ENCODE results near the gene RAB11FIP3. TPM values are rescaled to one million over a fixed set of nuclear protein-coding genes. Genes with fewer than 3 reads are reported as not detected.
"Not testable (repeated sequence)": the region's sequence is repeated elsewhere in the genome, so short reads cannot be mapped to it uniquely, and the experiment has no call there.

Gene RAB11FIP3
- total RNA-seq, 2 experiments from 2014 or later: 25.9 to 32.1 TPM

DNA sequence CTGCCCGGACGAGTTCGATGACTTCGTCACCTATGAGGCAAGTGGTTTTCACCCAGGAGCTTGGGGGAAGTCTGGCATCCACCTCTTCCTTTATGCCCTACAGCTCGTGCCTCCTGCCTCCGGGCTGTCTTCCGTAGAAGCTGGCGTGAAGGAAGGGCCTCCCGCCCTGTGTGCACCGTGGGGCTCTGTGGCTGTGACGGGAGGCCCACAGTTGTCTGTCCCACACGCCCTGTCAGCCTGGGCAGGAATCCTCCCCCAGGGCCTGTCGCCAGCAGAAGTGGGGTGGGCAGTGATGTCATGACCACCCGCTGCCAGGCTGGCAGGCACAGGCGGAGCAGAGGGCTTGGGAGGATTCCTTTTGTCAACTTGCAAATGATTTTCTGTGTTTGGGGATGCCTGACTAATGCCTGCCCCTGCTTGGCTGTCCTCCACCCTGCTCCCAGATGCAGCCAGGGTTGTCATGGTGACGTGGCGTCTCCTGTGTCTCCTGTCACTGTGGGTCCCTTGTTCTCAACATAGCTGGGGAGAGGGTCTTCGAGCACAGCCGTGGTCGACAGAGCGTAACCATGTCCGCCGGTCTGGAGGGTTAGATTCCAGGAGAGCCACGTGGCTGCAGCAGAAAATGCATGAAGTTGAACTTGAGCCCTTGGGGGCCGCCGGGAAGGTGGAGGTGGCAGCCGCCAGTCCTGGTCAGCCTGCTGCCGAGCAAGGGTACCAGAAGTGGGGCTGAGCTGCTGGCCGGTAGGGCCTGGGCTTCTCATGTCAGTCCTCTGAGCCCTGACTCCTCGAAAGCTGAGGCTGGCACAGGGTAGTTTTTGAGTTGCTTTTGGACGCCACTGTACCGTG lies 46.1 kb downstream of the RAB11FIP3 start:
- no peak for DNase-seq

DNA sequence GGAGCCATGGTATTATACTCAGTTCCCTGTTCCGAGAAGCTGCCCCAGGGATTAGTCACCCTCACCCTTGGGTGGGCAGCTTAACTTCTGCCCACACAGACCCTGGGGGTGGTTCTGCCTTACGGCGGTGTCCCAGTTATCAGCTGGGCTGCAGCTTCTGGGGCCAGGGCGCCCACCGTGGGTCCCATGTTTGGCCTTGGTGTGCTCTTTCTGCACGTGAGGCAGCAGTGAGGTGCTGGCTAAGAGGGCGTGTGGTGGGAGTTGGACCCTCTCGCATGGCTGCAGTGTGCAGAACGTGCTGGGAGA lies 46.7 kb downstream of the RAB11FIP3 start:
- H3K9me3 Mint-ChIP-seq (ENCODE audit: low read depth): no peaks in the 10 kb centered on the region
- no peak overlapping the region for H3K4me3 Mint-ChIP-seq
- CTCF ChIA-PET: no interaction called here
- DNase-seq (no peak), ATAC-seq (no peak)
- no peak overlapping the region for H3K27ac Mint-ChIP-seq
- no peaks in the 10 kb centered on the region for H3K36me3 Mint-ChIP-seq
- H3K4me1 Mint-ChIP-seq: no peaks in the 10 kb centered on the region
- no peaks in the 10 kb centered on the region for H3K27me3 Mint-ChIP-seq

More for the DNA sequence above, 46.1 kb downstream of the RAB11FIP3 start:
- no peak for ATAC-seq
- CTCF ChIA-PET: no interaction called here
- Mint-ChIP-seq H3K27ac (no peak overlapping the region), H3K4me1 (no peaks in the 10 kb centered on the region), H3K4me3 (no peak overlapping the region), H3K27me3 (no peaks in the 10 kb centered on the region), H3K36me3 (no peaks in the 10 kb centered on the region), H3K9me3 (ENCODE audit: low read depth) (no peaks in the 10 kb centered on the region)

- Mint-ChIP-seq H3K36me3 (no peaks in the 10 kb centered on the region), H3K4me3 (no peak overlapping the region), H3K9me3 (ENCODE audit: low read depth) (no peaks in the 10 kb centered on the region), H3K27ac (no peak overlapping the region), H3K4me1 (no peaks in the 10 kb centered on the region), H3K27me3 (no peaks in the 10 kb centered on the region)
- CTCF ChIA-PET: no interaction called here
- no peak for DNase-seq
- no peak for ATAC-seq
These were observed 47.9 kb downstream of the RAB11FIP3 start for GRCh38 chr16:473046-474043.

GRCh38 chr16:474420-475122 lies 49.1 kb downstream of the RAB11FIP3 start:
- no peak for ATAC-seq
- DNase-seq: no peak

GRCh38 chr16:476039-476438 lies 50.6 kb downstream of the RAB11FIP3 start:
- no peak for ATAC-seq
- H3K27ac Mint-ChIP-seq: no peak overlapping the region
- no peak overlapping the region for H3K4me3 Mint-ChIP-seq
- no peaks in the 10 kb centered on the region for H3K4me1 Mint-ChIP-seq
- no peak for DNase-seq
- H3K27me3 Mint-ChIP-seq: no peaks in the 10 kb centered on the region
- H3K9me3 Mint-ChIP-seq (ENCODE audit: low read depth): no peaks in the 10 kb centered on the region
- CTCF ChIA-PET: interaction anchor here (1.1 to 1.2 kb wide), 2 partner anchors 11 to 15 kb away, joined by 3 read pairs; no protein-coding TSS in a partner anchor
- no peaks in the 10 kb centered on the region for H3K36me3 Mint-ChIP-seq

More at GRCh38 chr16:474420-475122, 49.1 kb downstream of the RAB11FIP3 start:
- Mint-ChIP-seq H3K36me3 (no peaks in the 10 kb centered on the region), H3K27ac (no peak overlapping the region), H3K4me1 (no peaks in the 10 kb centered on the region), H3K9me3 (ENCODE audit: low read depth) (no peaks in the 10 kb centered on the region), H3K4me3 (no peak overlapping the region), H3K27me3 (no peaks in the 10 kb centered on the region)
- CTCF ChIA-PET: no interaction called here

DNA sequence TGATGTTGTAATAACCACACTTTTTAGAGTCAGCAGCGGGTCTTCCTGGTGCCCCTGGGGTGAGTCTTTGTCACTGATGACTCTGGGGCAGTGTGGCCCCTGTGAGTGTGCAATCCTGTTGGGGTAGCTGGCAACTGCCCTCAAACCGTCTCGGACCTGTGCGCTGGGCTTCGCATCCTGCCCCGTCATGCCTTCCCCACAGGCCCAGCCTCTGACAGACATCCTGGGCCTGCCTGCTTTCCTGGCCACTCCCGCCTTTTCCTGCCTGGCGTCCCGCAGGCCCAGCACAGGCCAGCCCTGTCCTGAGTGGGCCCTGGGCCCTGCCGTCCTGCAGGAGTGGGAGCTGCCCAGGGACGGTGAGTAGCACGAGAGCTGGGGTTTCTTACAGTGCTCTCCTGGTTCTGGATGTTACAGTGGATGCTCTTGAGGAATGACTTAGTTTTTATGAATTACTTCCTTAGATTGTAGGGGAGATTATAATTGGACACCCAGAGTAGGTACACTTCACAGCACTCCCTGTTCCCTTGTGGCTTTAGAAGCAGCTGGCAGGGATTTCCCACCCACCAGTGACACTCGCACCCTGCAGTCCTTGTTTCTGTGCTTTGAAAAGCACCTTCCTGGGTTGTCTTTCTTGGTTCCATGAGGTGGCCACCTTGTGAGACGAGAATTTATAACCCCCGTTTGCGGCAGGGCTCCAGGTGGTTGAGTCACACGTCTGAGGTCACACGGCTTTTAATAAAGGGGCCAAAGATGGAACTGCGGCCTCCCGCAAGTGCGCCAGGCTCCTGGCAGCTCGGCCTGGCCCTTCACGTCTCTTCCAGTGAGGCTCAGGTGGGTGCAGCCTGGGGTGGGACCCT lies 52.1 kb downstream of the RAB11FIP3 start:
- CTCF ChIA-PET: interaction anchor here (1.3 kb wide), 1 partner anchor 12 kb away, joined by 3 read pairs; no protein-coding TSS in a partner anchor
- ATAC-seq: no peak
- Mint-ChIP-seq H3K9me3 (ENCODE audit: low read depth) (no peaks in the 10 kb centered on the region), H3K4me1 (no peaks in the 10 kb centered on the region), H3K27ac (no peak overlapping the region), H3K27me3 (no peaks in the 10 kb centered on the region), H3K36me3 (no peaks in the 10 kb centered on the region), H3K4me3 (no peak overlapping the region)
- DNase-seq: no peak

GRCh38 chr16:478287-478686 lies 52.8 kb downstream of the RAB11FIP3 start:
- not testable (repeated sequence) for H3K4me1 Mint-ChIP-seq; H3K4me3 Mint-ChIP-seq; H3K36me3 Mint-ChIP-seq; H3K9me3 Mint-ChIP-seq (ENCODE audit: low read depth); DNase-seq; H3K27me3 Mint-ChIP-seq; ATAC-seq; H3K27ac Mint-ChIP-seq
- CTCF ChIA-PET: interaction anchor here (1.3 kb wide), 1 partner anchor 11 kb away, joined by 3 read pairs; no protein-coding TSS in a partner anchor

- H3K4me1 Mint-ChIP-seq: no peaks in the 10 kb centered on the region
- DNase-seq (no peak), ATAC-seq (no peak)
- H3K27ac Mint-ChIP-seq: no peak overlapping the region
- H3K4me3 Mint-ChIP-seq: no peak overlapping the region
- CTCF ChIA-PET: no interaction called here
- no peaks in the 10 kb centered on the region for H3K36me3 Mint-ChIP-seq
- H3K27me3 Mint-ChIP-seq: no peaks in the 10 kb centered on the region
- no peaks in the 10 kb centered on the region for H3K9me3 Mint-ChIP-seq (ENCODE audit: low read depth)
These were observed 57.2 kb downstream of the RAB11FIP3 start for GRCh38 chr16:482468-483185.

DNA sequence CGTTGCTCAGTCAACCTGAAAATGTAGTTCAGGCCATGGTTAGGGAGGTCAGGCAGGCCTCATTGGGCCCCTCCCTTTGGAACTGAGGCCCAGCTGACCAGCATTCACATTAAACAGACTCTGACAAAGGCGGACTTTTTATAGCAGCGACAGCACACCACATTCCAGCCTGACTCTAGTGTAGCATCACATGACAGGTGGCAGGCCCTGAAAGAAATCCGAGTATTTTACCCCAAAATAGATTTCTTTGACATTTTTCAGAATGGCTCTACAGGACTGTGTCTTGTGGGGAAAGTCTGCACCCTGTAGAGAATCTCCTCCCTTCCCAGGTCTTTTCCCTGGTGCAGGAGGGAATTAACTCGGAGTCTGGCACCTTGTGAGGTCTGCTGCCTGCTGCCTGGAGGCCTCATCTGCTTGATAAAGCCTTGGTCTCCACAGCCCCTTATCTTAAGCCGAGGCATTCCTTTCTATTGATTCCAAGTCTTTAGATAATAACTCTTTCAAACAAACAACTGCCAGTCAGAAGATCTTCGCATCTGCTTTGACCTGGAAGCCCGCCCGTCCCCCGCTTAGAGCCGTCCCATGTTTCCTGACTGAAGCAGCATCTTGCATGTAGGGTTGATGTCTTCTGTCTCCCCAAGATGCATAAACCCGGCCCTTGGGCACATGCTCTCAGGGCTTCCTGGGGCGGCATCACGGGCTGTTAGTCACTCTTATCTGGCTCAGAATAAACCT lies 58.1 kb downstream of the RAB11FIP3 start:
- ATAC-seq (no peak), DNase-seq (no peak)
- Mint-ChIP-seq H3K36me3 (no peaks in the 10 kb centered on the region), H3K27me3 (no peaks in the 10 kb centered on the region), H3K9me3 (ENCODE audit: low read depth) (no peaks in the 10 kb centered on the region), H3K4me3 (no peak overlapping the region), H3K27ac (no peak overlapping the region), H3K4me1 (no peaks in the 10 kb centered on the region)
- CTCF ChIA-PET: no interaction called here

DNA sequence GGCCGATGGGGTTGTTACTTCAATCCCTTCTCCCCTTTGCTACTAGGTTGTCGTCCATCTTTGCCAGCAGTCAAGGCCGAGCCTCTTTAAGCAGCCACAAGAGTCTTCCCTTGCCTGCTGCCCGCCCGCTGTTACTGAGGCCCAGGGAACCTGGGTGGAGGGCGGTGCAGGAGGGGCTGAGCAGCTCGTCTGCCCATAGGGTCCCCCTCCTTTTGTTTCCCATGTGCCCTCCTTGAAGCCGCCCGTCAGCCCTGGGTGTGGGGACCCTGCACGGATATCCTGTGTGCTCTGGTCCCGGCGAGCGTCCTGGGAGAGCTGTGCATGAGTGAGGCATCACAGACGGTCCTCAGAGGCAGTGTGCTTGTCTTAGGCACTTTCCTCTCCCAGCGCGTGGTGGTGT lies 64.2 kb downstream of the RAB11FIP3 start:
- CTCF ChIA-PET: interaction anchor here (1.0 kb wide), 1 partner anchor 11 kb away, joined by 3 read pairs; no protein-coding TSS in a partner anchor
- no peaks in the 10 kb centered on the region for H3K36me3 Mint-ChIP-seq
- ATAC-seq (no peak), DNase-seq (no peak)
- H3K27me3 Mint-ChIP-seq: no peaks in the 10 kb centered on the region
- H3K4me3 Mint-ChIP-seq: no peak overlapping the region
- H3K27ac Mint-ChIP-seq: no peak overlapping the region
- no peaks in the 10 kb centered on the region for H3K9me3 Mint-ChIP-seq (ENCODE audit: low read depth)
- H3K4me1 Mint-ChIP-seq: peaks cover 2% of the 10 kb centered on the region

GRCh38 chr16:490768-491167 lies 65.3 kb downstream of the RAB11FIP3 start:
- DNase-seq (no peak), ATAC-seq (no peak)
- Mint-ChIP-seq H3K27me3 (no peaks in the 10 kb centered on the region), H3K27ac (no peak overlapping the region), H3K4me1 (peaks cover 9% of the 10 kb centered on the region), H3K4me3 (no peak overlapping the region), H3K36me3 (no peaks in the 10 kb centered on the region), H3K9me3 (ENCODE audit: low read depth) (no peaks in the 10 kb centered on the region)
- CTCF ChIA-PET: no interaction called here
